GM06990 (cell line): ENCODE results near the gene ERVH48-1.
"Not testable (repeated sequence)": the region's sequence is repeated elsewhere in the genome, so short reads cannot be mapped to it uniquely, and the experiment has no call there.

Experiments used
- DNase-seq: peaks from one replicate; pipeline ENCODE4 v3.0.0-alpha.2; 2011; ENCODE audit not compliant: insufficient read length; ENCODE audit errors: extremely low read depth
- H3K27me3 ChIP-seq: replicated peaks from 2 replicates; pipeline ENCODE4 v1.6.0; 2011; ENCODE audit warnings: low read length; ENCODE audit not compliant: control insufficient read depth, insufficient read depth
- H3K36me3 ChIP-seq: 2 replicates; pipeline ENCODE4 v1.5.1; 2011; ENCODE audit warnings: low read length; ENCODE audit not compliant: control insufficient read depth, insufficient read depth
- H3K4me3 ChIP-seq: replicated peaks from 2 replicates; pipeline ENCODE4 v1.5.1; 2011; ENCODE audit warnings: low read depth, mild to moderate bottlenecking, control low read depth, low read length
- TF ChIP-seq, protein P1 (sequence below): IDR thresholded peaks from 2 replicates; pipeline ENCODE4 v1.5.1; 2011; ENCODE audit warnings: low read length, control low read depth, mild to moderate bottlenecking, inconsistent platforms; ENCODE audit not compliant: insufficient read depth, poor library complexity, severe bottlenecking

The ERVH48-1 gene

DNA sequence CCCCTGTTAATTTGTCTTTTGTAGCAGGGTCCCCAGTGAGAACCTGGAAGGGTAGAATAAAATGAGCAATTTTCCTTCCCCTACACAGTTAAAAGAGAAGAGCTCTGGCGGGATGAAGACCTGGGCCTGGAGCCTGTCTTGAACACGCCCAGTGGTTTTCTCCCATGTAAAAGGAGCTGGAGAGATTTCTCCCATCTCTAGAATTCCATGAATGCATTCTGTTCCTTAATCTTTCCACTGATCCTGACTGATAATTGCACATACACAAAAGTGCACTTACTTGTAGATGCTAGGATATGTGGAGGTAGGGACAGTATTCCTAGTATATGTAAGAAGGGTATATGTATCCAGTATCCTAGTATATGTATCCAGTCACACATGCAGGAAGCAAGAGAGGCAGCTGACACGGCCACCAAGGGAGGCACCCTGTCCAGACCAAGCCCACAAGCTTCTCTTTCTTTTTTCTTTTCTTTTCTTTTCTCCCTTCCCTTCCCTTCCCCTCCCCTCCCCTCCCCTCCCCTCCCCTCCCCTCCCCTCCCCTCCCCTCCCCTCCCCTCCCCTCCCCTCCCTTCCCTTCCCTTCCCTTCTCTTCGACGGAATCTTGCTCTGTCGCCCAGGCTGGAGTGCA, 37.1 kb upstream of the ERVH48-1 start:
- TF ChIP-seq, protein P1, sequence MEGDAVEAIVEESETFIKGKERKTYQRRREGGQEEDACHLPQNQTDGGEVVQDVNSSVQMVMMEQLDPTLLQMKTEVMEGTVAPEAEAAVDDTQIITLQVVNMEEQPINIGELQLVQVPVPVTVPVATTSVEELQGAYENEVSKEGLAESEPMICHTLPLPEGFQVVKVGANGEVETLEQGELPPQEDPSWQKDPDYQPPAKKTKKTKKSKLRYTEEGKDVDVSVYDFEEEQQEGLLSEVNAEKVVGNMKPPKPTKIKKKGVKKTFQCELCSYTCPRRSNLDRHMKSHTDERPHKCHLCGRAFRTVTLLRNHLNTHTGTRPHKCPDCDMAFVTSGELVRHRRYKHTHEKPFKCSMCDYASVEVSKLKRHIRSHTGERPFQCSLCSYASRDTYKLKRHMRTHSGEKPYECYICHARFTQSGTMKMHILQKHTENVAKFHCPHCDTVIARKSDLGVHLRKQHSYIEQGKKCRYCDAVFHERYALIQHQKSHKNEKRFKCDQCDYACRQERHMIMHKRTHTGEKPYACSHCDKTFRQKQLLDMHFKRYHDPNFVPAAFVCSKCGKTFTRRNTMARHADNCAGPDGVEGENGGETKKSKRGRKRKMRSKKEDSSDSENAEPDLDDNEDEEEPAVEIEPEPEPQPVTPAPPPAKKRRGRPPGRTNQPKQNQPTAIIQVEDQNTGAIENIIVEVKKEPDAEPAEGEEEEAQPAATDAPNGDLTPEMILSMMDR = no peak
- DNase-seq = no peak
- no peaks in the 10 kb centered on the region for H3K27me3 ChIP-seq
- H3K36me3 ChIP-seq = no peaks in the 10 kb centered on the region
- no peak overlapping the region for H3K4me3 ChIP-seq

DNA sequence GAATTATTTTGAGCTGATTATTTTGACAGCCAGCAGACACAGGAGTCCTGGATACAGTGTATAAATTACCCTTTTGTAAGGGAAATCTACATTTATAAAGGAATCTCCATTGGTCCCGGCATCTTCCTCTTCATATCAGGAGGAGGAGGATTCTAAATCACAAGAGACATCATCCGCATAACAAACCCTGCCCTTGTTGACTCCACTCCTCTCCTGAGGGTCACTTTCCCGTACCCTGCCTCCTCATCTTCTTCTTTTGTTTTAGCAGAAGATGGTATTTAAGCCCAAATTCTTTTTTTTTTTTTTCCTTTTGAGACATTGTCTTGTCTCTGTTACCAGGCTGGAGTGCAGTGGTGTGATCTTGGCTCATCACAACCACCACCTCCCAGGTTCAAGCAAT, 34.3 kb upstream of the ERVH48-1 start:
- DNase-seq = no peak
- no peak overlapping the region for H3K4me3 ChIP-seq
- no peaks in the 10 kb centered on the region for H3K27me3 ChIP-seq
- TF ChIP-seq, protein P1 = no peak
- H3K36me3 ChIP-seq = no peaks in the 10 kb centered on the region

DNA sequence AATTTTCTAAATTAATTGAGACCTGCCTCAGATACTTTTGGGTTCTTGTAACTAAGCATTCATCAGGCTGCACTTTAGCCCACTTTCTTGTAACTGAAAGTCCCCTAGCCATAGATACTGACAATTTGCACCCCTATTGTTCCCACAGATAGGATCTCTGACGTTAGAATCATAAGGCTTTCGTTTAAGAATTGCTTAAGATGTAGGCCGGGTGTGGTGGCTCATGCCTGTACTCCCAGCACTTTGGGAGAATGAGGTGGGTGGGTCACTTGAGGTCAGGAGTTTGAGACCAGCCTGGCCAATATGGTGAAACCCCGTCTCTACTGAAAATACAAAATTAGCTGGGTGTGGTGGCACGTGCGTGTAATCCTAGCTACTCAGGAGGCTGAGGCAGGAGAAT, 32.7 kb upstream of the ERVH48-1 start:
- not testable (repeated sequence) for H3K4me3 ChIP-seq, H3K27me3 ChIP-seq, H3K36me3 ChIP-seq, DNase-seq

DNA sequence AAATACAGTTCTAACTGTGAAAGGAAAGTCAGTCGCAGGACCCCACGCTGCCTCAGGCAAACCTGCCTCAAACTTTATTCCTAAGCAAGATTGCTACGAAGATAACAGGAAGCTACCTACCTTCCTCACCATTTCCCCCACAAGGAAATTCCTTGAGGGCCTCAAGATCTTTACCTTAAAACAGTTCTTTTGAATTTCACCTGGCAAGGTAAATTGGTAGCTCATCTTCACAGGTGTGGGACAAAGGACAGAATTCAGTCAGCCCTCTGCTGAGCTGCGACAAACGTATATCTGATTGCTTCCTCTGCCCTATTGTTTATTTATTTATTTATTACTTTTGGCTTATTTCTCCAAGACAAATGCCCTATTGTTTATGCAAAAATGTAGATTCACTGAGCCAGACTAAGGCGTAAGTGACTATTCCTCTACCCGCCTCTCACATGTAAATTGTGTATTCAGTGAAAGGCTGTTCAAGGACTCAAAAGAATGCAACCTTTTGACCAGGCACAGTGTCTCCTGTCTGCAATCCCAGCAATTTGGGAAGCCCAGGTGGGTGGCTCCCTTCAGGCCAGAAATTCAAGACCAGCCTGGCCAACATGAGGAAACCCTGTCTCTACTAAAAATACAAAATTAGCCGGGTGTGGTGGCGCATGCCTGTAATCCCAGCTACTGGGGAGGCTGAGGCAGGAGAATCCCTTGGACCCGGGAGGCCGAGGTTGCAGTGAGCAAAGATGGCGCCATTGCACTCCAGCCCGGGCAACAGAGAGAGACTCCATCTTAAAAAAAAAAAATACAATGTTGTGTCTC, 31.6 kb upstream of the ERVH48-1 start:
- Histone ChIP-seq H3K36me3 (no peaks in the 10 kb centered on the region), H3K4me3 (no peak overlapping the region), H3K27me3 (no peaks in the 10 kb centered on the region)
- DNase-seq = no peak
- TF ChIP-seq, protein P1 = no peak

DNA sequence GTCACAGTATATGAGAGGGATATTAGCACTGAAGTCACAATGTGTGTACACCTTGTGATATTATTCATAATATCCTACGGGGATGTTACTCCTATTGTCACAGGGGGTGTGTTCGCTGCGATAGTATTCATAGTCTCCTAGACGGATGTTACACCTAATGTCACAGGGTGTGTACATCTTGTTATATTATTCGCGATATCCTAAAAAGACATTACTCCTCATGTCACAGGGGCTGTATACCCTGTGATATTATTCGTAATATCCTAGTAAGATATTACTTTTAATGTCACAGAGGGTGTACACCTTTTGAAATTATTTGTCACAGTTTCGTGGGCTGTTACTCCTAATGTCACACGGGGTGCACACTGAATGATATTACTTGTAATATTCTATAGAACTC, 25.8 kb upstream of the ERVH48-1 start:
- not testable (repeated sequence) for H3K27me3 ChIP-seq, DNase-seq, H3K4me3 ChIP-seq, H3K36me3 ChIP-seq

DNA sequence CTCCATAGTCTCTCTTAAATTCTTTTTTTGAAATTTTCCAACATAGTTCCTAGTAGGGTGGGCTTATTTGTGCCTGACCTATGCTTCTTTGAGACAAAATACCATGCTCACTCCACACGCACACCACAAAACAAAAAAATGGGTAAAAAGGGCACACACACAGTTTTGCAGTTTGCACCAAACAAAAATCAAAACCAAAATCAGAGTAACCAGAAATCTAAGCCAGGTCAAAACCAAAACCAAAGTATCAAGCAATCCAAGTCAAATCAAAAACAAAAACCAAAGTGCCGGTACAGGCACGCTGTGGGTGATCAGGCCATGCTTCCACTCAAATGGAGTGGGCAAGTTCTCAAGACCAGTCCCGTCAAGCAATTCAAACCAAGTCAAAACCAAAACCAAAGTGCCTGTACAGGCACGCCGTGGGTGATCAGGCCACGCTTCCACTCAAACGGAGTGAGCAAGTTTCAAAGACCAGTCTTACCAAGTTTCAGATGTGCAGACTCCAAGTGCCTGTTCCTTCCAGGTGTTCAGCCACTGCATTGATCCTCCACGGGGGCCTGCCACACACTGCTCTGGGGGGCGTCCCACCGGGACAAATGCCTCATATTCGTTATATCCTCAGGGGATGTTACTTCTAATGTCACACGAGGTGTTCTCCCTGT, 23.8 kb upstream of the ERVH48-1 start:
- DNase-seq, H3K4me3 ChIP-seq, H3K36me3 ChIP-seq, H3K27me3 ChIP-seq: not testable (repeated sequence)

DNA sequence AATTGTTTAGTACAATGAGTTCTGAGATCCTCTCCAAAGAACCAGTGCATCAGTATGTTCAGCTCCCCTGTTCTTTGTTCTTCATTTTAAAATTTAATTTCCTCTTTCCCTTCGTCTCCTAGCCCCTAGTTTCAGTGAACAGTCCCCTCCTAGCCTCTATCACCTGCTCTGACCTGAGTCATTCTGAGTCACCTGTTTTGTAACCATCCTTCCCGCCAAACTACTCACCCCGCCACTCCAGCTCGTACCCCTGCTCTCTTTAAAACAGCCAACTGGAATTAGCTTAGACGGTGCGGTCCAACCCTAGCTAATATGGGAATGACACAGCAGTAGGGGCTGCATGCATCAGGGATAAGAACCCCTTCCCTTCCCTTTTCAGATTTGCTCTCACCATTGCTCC, 16.8 kb upstream of the ERVH48-1 start:
- TF ChIP-seq, protein P1 = no peak
- Histone ChIP-seq H3K4me3 (no peak overlapping the region), H3K27me3 (no peaks in the 10 kb centered on the region), H3K36me3 (no peaks in the 10 kb centered on the region)
- DNase-seq = no peak
